Measurements from ENCODE around the gene MERTK. TPM values are rescaled to one million over a fixed set of nuclear protein-coding genes. Genes with fewer than 3 reads are reported as not detected.
A peak's percentile ranks its signal among the peaks of the same experiment; 100 is the strongest.

MERTK gene
- total and polyA plus RNA-seq, 2 of the 13 experiments (the other 11 are each of a cell fraction or from before 2014, with no cell fraction given): 37.3 to 44.7 TPM

DNA sequence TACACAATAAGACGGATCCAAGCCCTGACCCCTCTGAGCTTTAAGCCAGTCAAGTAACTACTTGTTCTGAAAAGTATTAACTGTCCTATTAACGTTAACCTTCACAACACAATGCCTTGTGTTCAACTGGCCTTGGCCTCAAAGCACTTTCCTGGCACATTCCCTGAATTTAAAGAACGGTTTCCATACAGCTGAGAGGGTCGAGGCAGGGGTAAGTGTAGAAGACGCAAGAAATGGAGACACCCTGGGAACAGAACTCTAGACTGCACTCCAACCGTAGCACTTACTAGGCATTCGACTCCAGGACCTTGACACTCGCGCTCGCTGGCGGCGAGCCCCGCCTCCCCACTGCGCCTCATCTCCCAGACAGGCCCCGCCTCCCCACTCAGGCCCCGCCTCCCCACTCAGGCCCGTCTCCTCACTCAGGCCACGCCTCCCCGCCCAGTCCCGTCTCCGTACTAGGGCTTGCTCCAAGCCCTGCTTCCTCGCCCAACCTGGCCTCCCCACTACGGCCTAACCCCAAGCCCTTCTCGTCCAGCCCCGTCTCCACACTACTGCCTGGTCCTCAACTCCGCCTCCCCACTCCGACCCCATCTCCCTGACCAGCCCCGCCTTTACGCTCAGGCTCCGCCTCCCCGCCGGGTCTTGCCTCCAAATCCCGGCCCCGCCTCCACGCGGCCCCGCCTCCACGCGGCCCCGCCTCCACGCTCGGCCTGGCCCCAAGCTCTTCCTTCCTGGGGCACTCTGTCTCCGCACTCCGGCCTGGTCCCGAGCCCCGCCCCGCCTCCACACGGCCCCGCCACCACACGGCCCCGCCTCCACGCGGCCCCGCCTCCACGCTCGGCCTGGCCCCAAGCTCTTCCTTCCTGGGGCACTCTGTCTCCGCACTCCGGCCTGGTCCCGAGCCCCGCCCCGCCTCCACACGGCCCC lies 155.8 kb downstream of the MERTK start:
- peak overlapping the region; percentile 81 for H3K27ac ChIP-seq (ENCODE audit: extremely low read length, insufficient read depth, low read length)
- H3K4me3 ChIP-seq (replicated peaks in 1 of 3; ENCODE audit: insufficient read depth in 1 of 3, low read depth in 2 of 3, low read length in 3 of 3): peak overlapping the region; percentile 74 to 97 (median 92)
- H3K36me3 ChIP-seq (replicated peaks in 1 of 2; ENCODE audit: control insufficient read depth in 1 of 2, insufficient read depth in 2 of 2, low read length in 2 of 2): no peaks in the 10 kb centered on the region
- H3K4me2 ChIP-seq (ENCODE audit: low read depth, low read length): peak overlapping the region; percentile 99
- intact Hi-C loops (cut with micrococcal nuclease; ENCODE audit: unreplicated experiment) (no loop called here), in situ Hi-C loops (cut with HindIII; ENCODE audit: extremely low pct_ligation_motif_present, low pct_unique_long_range_greater_than_20kb) (loop anchor here (5.0 kb wide), 1 partner anchor 157 kb away; the partner anchor contains the start of gene MERTK)
- no peaks in the 10 kb centered on the region for H4K20me1 ChIP-seq (ENCODE audit: insufficient read depth, low read length)
- no peaks in the 10 kb centered on the region for H3K9me3 ChIP-seq (ENCODE audit: low read length)
- ChIA-PET POLR2A (interaction anchor here (0.6 to 4.0 kb wide), 20 partner anchors 9 to 933 kb away, joined by 3 to 29 read pairs (median 4); partner anchors contain the start of genes ANAPC1, BCL2L11, CHCHD5 and FBLN7), CTCF (ENCODE audit: low intra/inter-chr PET ratio, low total read pairs) (no interaction called here)
- peaks cover 19% of the 10 kb centered on the region for H3K79me2 ChIP-seq (ENCODE audit: insufficient read depth, low read length)
- H3K4me1 ChIP-seq (ENCODE audit: insufficient read depth, low read length): peaks cover 43% of the 10 kb centered on the region
- peak overlapping the region; percentile 75 for H3K9ac ChIP-seq (ENCODE audit: insufficient read depth, low read depth, low read length)
- peak; percentile 64 for FAIRE-seq
- no TSS peak for BruUV-seq (replicated peaks)
- no peaks in the 10 kb centered on the region; a peak in 1 of 5 replicates for H3K27me3 ChIP-seq (ENCODE audit: control insufficient read depth in 1 of 2, insufficient read depth in 2 of 2, low read length in 2 of 2)
- peak; percentile 94 for DNase-seq (ENCODE audit: low spot score)
- peak; percentile 75 for ATAC-seq
- H2AFZ ChIP-seq (ENCODE audit: low read length): peak overlapping the region; percentile 85
- WGBS (ENCODE audit: low lambda C conversion rate): 1% methylated on average over 60 of the region's 62 CpGs
- TF ChIP-seq HDAC2 (CRISPR knock-in tag; IDR thresholded peaks at IDR 0.05) (0 out of 2 replicates have a peak, but pooled peaks have one; percentile 39), KDM2A (CRISPR knock-in tag; IDR thresholded peaks at IDR 0.05; ENCODE audit: borderline replicate concordance, low read depth) (peak; percentile 75; the same call in 1 of the 2 replicates), THYN1 (CRISPR knock-in tag; IDR thresholded peaks at IDR 0.05; ENCODE audit: borderline replicate concordance, low read depth) (no peak), ZBTB38 (CRISPR knock-in tag; IDR thresholded peaks at IDR 0.05) (peak; percentile 23; the same call in 1 of the 2 replicates), NFKB2 (CRISPR knock-in tag; IDR thresholded peaks at IDR 0.05; ENCODE audit: borderline replicate concordance) (peak; percentile 91; the same call in 1 of the 2 replicates), SP5 (CRISPR knock-in tag; IDR thresholded peaks at IDR 0.05; ENCODE audit: borderline replicate concordance, low read depth) (peak; percentile 36), ZC3H13 (CRISPR knock-in tag; IDR thresholded peaks at IDR 0.05) (peak; percentile 82; the same call in 1 of the 2 replicates), FOXK1 (CRISPR knock-in tag; IDR thresholded peaks at IDR 0.05; ENCODE audit: borderline replicate concordance, low read depth) (peak; percentile 20; the same call in 1 of the 2 replicates)
- TF ChIP-seq, protein P1, sequence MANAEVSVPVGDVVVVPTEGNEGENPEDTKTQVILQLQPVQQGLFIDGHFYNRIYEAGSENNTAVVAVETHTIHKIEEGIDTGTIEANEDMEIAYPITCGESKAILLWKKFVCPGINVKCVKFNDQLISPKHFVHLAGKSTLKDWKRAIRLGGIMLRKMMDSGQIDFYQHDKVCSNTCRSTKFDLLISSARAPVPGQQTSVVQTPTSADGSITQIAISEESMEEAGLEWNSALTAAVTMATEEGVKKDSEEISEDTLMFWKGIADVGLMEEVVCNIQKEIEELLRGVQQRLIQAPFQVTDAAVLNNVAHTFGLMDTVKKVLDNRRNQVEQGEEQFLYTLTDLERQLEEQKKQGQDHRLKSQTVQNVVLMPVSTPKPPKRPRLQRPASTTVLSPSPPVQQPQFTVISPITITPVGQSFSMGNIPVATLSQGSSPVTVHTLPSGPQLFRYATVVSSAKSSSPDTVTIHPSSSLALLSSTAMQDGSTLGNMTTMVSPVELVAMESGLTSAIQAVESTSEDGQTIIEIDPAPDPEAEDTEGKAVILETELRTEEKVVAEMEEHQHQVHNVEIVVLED (CRISPR knock-in tag; IDR thresholded peaks at IDR 0.05; ENCODE audit: borderline replicate concordance): peak; percentile 20; the same call in 1 of the 2 replicates
- TF ChIP-seq, protein P2, sequence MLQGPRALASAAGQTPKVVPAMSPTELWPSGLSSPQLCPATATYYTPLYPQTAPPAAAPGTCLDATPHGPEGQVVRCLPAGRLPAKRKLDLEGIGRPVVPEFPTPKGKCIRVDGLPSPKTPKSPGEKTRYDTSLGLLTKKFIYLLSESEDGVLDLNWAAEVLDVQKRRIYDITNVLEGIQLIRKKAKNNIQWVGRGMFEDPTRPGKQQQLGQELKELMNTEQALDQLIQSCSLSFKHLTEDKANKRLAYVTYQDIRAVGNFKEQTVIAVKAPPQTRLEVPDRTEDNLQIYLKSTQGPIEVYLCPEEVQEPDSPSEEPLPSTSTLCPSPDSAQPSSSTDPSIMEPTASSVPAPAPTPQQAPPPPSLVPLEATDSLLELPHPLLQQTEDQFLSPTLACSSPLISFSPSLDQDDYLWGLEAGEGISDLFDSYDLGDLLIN (CRISPR knock-in tag; IDR thresholded peaks at IDR 0.05; ENCODE audit: borderline replicate concordance): no peak
- TF ChIP-seq, protein P3, sequence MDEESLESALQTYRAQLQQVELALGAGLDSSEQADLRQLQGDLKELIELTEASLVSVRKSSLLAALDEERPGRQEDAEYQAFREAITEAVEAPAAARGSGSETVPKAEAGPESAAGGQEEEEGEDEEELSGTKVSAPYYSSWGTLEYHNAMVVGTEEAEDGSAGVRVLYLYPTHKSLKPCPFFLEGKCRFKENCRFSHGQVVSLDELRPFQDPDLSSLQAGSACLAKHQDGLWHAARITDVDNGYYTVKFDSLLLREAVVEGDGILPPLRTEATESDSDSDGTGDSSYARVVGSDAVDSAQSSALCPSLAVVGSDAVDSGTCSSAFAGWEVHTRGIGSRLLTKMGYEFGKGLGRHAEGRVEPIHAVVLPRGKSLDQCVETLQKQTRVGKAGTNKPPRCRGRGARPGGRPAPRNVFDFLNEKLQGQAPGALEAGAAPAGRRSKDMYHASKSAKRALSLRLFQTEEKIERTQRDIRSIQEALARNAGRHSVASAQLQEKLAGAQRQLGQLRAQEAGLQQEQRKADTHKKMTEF (CRISPR knock-in tag; IDR thresholded peaks at IDR 0.05): peak; percentile 42; the same call in 1 of the 2 replicates
- TF ChIP-seq, protein P4, sequence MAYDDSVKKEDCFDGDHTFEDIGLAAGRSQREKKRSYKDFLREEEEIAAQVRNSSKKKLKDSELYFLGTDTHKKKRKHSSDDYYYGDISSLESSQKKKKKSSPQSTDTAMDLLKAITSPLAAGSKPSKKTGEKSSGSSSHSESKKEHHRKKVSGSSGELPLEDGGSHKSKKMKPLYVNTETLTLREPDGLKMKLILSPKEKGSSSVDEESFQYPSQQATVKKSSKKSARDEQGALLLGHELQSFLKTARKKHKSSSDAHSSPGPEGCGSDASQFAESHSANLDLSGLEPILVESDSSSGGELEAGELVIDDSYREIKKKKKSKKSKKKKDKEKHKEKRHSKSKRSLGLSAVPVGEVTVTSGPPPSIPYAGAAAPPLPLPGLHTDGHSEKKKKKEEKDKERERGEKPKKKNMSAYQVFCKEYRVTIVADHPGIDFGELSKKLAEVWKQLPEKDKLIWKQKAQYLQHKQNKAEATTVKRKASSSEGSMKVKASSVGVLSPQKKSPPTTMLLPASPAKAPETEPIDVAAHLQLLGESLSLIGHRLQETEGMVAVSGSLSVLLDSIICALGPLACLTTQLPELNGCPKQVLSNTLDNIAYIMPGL (CRISPR knock-in tag; IDR thresholded peaks at IDR 0.05; ENCODE audit: borderline replicate concordance in 1 of 2, low read depth in 1 of 2): peak in 1 of 2 experiments; percentile 70; a peak in 2 of 4 replicates
- TF ChIP-seq, protein P5, sequence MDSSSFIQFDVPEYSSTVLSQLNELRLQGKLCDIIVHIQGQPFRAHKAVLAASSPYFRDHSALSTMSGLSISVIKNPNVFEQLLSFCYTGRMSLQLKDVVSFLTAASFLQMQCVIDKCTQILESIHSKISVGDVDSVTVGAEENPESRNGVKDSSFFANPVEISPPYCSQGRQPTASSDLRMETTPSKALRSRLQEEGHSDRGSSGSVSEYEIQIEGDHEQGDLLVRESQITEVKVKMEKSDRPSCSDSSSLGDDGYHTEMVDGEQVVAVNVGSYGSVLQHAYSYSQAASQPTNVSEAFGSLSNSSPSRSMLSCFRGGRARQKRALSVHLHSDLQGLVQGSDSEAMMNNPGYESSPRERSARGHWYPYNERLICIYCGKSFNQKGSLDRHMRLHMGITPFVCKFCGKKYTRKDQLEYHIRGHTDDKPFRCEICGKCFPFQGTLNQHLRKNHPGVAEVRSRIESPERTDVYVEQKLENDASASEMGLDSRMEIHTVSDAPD (CRISPR knock-in tag; IDR thresholded peaks at IDR 0.05): no peak
